PFSK-1 (cell line): Measurements from ENCODE around the gene WWC1.

Experiments used
- FOXP2 ChIP-seq: optimal IDR thresholded peaks from 2 replicates; pipeline ENCODE3; 2011; ENCODE audit warnings: borderline replicate concordance, control low read depth, inconsistent platforms; ENCODE audit not compliant: insufficient read depth; ENCODE audit errors: extremely low read length, extremely low read depth
- POLR2AphosphoS5 ChIP-seq: IDR thresholded peaks from 2 replicates; pipeline ENCODE4 v1.6.1; 2012; ENCODE audit warnings: low read depth, mild to moderate bottlenecking, control low read depth, low read length, moderate library complexity
- REST ChIP-seq, 2 experiments: IDR thresholded peaks; 2 replicates each; pipeline versions ENCODE4 v1.6.1 to v1.8.0; 2011 to 2012; ENCODE audit warnings: low read depth in 2 of 2, low read length in 2 of 2, control low read depth in 1 of 2, inconsistent platforms in 1 of 2, mild to moderate bottlenecking in 1 of 2, moderate library complexity in 1 of 2; ENCODE audit not compliant: insufficient read depth in 1 of 2
- SIN3A ChIP-seq: IDR thresholded peaks from 2 replicates; pipeline ENCODE4 v1.6.1; 2012; ENCODE audit warnings: mild to moderate bottlenecking, low read length, moderate library complexity, borderline replicate concordance; ENCODE audit not compliant: insufficient read depth
- TAF1 ChIP-seq: IDR thresholded peaks from 2 replicates; pipeline ENCODE4 v1.6.1; 2012; ENCODE audit warnings: low read length, control low read depth, borderline replicate concordance; ENCODE audit not compliant: insufficient read depth

WWC1 gene

GRCh38 chr5:168413596-168413995 lies 122.2 kb downstream of the WWC1 start:
- no peak for TF ChIP-seq TAF1
- TF ChIP-seq REST (IDR thresholded peaks at IDR 0.05; ENCODE audit: insufficient read depth in 1 of 2, low read depth in 2 of 2, low read length in 2 of 2) = no peak
- no peak for TF ChIP-seq FOXP2
- TF ChIP-seq SIN3A = no peak
- TF ChIP-seq POLR2AphosphoS5 = no peak

- TF ChIP-seq TAF1 (no peak), POLR2AphosphoS5 (no peak), FOXP2 (no peak)
Measured at GRCh38 chr5:168415401-168415800, 124.0 kb downstream of the WWC1 start.

- no peak for TF ChIP-seq TAF1
- TF ChIP-seq SIN3A = no peak
- TF ChIP-seq REST (IDR thresholded peaks at IDR 0.05; ENCODE audit: insufficient read depth in 1 of 2, low read depth in 2 of 2, low read length in 2 of 2) = no peak
- TF ChIP-seq FOXP2 = no peak
- no peak for TF ChIP-seq POLR2AphosphoS5
Measured at GRCh38 chr5:168415971-168416370, 124.5 kb downstream of the WWC1 start.

- TF ChIP-seq SIN3A (no peak), REST (IDR thresholded peaks at IDR 0.05; ENCODE audit: insufficient read depth in 1 of 2, low read depth in 2 of 2, low read length in 2 of 2) (no peak), POLR2AphosphoS5 (no peak), TAF1 (no peak), FOXP2 (no peak)
Measured at GRCh38 chr5:168417731-168418429, 126.4 kb downstream of the WWC1 start.

- TF ChIP-seq TAF1 (no peak), POLR2AphosphoS5 (no peak), SIN3A (no peak), FOXP2 (no peak), REST (IDR thresholded peaks at IDR 0.05; ENCODE audit: insufficient read depth in 1 of 2, low read depth in 2 of 2, low read length in 2 of 2) (no peak)
Measured at GRCh38 chr5:168420461-168420860, 129.0 kb downstream of the WWC1 start.
